GM12878 (cell line): ENCODE measurements around the gene SMIM12. TPM values are rescaled to one million over a fixed set of nuclear protein-coding genes. Genes with fewer than 3 reads are reported as not detected.

Source experiments
- CEBPZ ChIP-seq: fragments of 150-350 bp; IDR thresholded peaks from 2 replicates; pipeline ENCODE4 v1.6.1; 2016; ENCODE audit warnings: low read depth, low read length
- CHD1 ChIP-seq: IDR thresholded peaks from 2 replicates; pipeline ENCODE4 v1.6.1; 2012; ENCODE audit warnings: low read depth, low read length, improper control_type of control experiment
- CHD4 ChIP-seq: fragments of 200-600 bp; sonication (generic); IDR thresholded peaks from 2 replicates; pipeline ENCODE4 v1.6.1; 2016; ENCODE audit warnings: mild to moderate bottlenecking
- EP300 ChIP-seq, 2 experiments: fragments of 150-350 bp in 1 of 2; IDR thresholded peaks; 2 replicates each; pipeline ENCODE4 v1.6.1; 2011 to 2012; ENCODE audit warnings: low read depth in 2 of 2, low read length in 2 of 2, borderline replicate concordance in 1 of 2, improper control_type of control experiment in 1 of 2, inconsistent platforms in 1 of 2; ENCODE audit not compliant: control insufficient read depth in 1 of 2
- ETV6 ChIP-seq, 2 experiments: fragments of 450-650 bp in 1 of 2; IDR thresholded peaks in 1 of 2; conservative IDR thresholded peaks in 1 of 2; 2 replicates each; pipeline ENCODE4 v1.6.1; 2014; ENCODE audit warnings: antibody characterized with exemption in 1 of 2, borderline replicate concordance in 1 of 2, low read depth in 1 of 2, mild to moderate bottlenecking in 1 of 2, moderate library complexity in 1 of 2
- IRF4 ChIP-seq: IDR thresholded peaks from 2 replicates; pipeline ENCODE4 v1.6.1; 2011; ENCODE audit warnings: low read depth, low read length
- POLR2A ChIP-seq: IDR thresholded peaks from 2 replicates; pipeline ENCODE4 v1.6.1; 2011; ENCODE audit warnings: low read depth, mild to moderate bottlenecking, low read length
- POLR2AphosphoS2 ChIP-seq: IDR thresholded peaks from 2 replicates; pipeline ENCODE4 v1.6.1; 2011; ENCODE audit warnings: low read depth, mild to moderate bottlenecking, low read length, improper control_type of control experiment, moderate library complexity
- SIX5 ChIP-seq: IDR thresholded peaks from 2 replicates; pipeline ENCODE4 v1.6.1; 2011; ENCODE audit warnings: mild to moderate bottlenecking, low read depth, low read length, moderate library complexity; ENCODE audit not compliant: severe bottlenecking
- TAF1 ChIP-seq: IDR thresholded peaks from 2 replicates; pipeline ENCODE4 v1.6.1; 2011; ENCODE audit warnings: mild to moderate bottlenecking, low read depth, low read length, borderline replicate concordance
- TBL1XR1 ChIP-seq: IDR thresholded peaks from 2 replicates; pipeline ENCODE4 v1.6.1; 2012; ENCODE audit warnings: low read depth, low read length, improper control_type of control experiment
- TCF7 ChIP-seq: IDR thresholded peaks from 2 replicates; pipeline ENCODE4 v1.6.1; 2014; ENCODE audit warnings: antibody characterized with exemption, borderline replicate concordance
- WRNIP1 ChIP-seq: IDR thresholded peaks from 2 replicates; pipeline ENCODE4 v1.6.1; 2011; ENCODE audit warnings: low read depth, low read length, improper control_type of control experiment, borderline replicate concordance
- ZNF274 ChIP-seq: IDR thresholded peaks from one replicate; pipeline ENCODE4 v1.8.0; 2011; ENCODE audit not compliant: insufficient read length, insufficient read depth
- polyA plus RNA-seq, 11 experiments: library from polyadenylated mRNA; depleted of rRNA in 4 of 11; unstranded in 6 of 11; stranded (reverse) in 5 of 11; fragments of >200 nt; fragmentation: Nextera tagmentation in 4 of 11; fragmentation: Illumina TruSeq in 1 of 11; extraction: Ambion mirVana in 4 of 11; extraction: Trizol in 1 of 11; gene quantifications; 1 replicate in 1 of 11; 2 replicates in 10 of 11; pipeline versions ENCODE4 v1.2.1 to v1.2.3, GENCODE V29; 2011 to 2016; ENCODE audit warnings: inconsistent platforms in 2 of 11, missing spikeins in 2 of 11, low read depth in 1 of 11
- total RNA-seq, 4 experiments: library from RNA; depleted of rRNA in 3 of 4; stranded (reverse); fragments of >200 nt in 3 of 4; fragmentation: Illumina TruSeq in 1 of 4; extraction: Trizol in 1 of 4; gene quantifications; 2 replicates each; pipeline versions ENCODE4 v1.2.1 to v1.2.3, GENCODE V29; 2013 to 2021
- TF ChIP-seq, protein P1 (sequence below): fragments of 450-650 bp; IDR thresholded peaks from 2 replicates; pipeline ENCODE4 v1.6.1; 2016; ENCODE audit warnings: mild to moderate bottlenecking

Gene SMIM12
- total and polyA plus RNA-seq, 10 of the 15 experiments (the other 5 are each of a cell fraction or from before 2014, with no cell fraction given): 26.1 to 81.5 (median 44.1) TPM

DNA sequence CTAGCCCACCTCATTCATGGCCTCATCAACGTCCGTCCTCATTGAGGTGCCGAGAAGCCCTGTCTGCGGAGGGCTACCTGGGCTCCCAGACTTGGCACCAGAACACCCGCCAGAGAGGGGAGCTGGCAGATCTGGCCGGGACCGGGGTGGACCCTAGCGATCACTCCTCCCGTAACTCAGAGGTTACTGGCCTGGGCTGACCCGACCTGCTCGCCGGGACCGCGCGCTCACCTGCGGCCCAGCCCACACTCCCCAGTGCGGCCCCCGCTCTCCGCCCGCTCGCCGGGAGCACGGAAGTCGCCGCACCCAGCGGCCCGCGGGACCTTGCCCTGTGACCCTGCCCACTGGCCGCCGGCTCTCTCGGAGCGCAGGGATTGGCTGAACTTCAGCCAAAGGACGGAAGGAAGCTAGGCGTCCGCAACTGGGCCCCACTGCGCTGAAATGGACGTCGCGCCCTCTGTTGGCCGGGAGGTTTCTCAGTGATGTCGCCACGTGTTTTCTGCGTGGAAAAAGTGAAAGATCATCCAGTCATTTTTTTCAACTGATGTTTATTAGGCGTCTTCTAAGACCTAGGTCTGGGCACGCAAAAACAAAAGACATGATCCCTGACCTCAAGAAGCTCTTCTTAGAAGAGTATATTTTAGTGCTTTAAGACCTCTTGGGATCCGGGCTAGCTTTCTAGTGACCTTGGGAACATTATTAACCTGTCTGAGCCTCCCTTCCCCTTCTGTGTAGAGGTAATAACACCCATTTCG is at the start of gene SMIM12 (continued):
- TF ChIP-seq, protein P1, sequence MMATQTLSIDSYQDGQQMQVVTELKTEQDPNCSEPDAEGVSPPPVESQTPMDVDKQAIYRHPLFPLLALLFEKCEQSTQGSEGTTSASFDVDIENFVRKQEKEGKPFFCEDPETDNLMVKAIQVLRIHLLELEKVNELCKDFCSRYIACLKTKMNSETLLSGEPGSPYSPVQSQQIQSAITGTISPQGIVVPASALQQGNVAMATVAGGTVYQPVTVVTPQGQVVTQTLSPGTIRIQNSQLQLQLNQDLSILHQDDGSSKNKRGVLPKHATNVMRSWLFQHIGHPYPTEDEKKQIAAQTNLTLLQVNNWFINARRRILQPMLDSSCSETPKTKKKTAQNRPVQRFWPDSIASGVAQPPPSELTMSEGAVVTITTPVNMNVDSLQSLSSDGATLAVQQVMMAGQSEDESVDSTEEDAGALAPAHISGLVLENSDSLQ: no peak
- TF ChIP-seq TBL1XR1 (no peak), POLR2A (peak; percentile 100), TCF7 (no peak), ZNF274 (no peak), CHD4 (no peak), POLR2AphosphoS2 (peak; percentile 81), SIX5 (peak; percentile 23), CHD1 (no peak), CEBPZ (no peak), ETV6 (conservative IDR thresholded peaks at IDR 0.05 in 1 of 2, IDR thresholded peaks at IDR 0.05 in 1 of 2; ENCODE audit: borderline replicate concordance in 1 of 2, low read depth in 1 of 2) (no peak), IRF4 (0 out of 2 replicates have a peak, but pooled peaks have one; percentile 40), EP300 (IDR thresholded peaks at IDR 0.05; ENCODE audit: borderline replicate concordance in 1 of 2, control insufficient read depth in 1 of 2, low read depth in 2 of 2, low read length in 2 of 2) (peak in 1 of 2 experiments; percentile 30; a peak in 1 of 4 replicates), TAF1 (peak; percentile 88), WRNIP1 (no peak)
